ENCODE results near the gene MPND.
A peak's percentile ranks its signal among the peaks of the same experiment; 100 is the strongest.
"Not testable (repeated sequence)": the region's sequence is repeated elsewhere in the genome, so short reads cannot be mapped to it uniquely, and the experiment has no call there.

Gene MPND

DNA sequence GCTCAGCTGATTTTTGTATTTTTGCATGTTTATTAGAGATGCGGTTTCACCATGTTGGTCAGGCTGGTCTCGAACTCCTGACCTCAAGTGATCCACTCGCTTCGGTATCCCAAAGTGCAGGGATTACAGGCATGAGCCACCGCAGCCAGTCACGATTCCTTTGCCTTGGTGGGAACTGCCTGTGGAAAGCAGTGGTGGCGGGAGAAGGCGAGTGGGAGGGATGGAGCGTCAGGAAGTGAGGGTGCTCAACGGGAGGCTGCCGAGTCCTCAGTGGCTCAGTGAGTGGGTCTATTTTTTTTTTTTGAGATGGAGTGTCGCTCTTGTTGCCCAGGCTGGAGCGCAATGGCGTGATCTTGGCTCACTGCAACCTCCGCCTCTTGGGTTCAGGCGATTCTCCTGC lies 5.9 kb downstream of the MPND start:
- DNase-seq (ENCODE audit: low spot score): not testable (repeated sequence)

DNA sequence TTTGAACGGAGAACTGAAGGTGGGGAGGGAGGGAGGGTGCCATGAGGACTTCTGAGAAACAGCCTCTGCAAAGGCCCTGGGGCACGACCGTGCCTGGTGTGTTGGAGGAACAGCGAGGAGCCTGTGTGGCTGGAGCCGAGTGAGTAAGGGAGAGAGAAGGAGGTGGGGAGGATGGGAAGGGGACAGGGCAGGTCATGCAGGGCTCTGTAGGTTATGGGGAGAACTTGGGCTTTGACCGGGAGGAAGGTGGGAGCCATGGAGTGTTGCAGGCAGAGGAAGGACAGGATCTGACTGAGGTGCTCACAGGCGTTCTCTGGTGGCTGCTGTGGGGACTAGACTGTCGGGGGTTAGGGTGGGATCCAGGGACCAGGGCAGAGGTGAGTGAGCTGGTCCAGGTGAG lies 6.7 kb downstream of the MPND start:
- DNase-seq (ENCODE audit: low spot score): no peak

DNA sequence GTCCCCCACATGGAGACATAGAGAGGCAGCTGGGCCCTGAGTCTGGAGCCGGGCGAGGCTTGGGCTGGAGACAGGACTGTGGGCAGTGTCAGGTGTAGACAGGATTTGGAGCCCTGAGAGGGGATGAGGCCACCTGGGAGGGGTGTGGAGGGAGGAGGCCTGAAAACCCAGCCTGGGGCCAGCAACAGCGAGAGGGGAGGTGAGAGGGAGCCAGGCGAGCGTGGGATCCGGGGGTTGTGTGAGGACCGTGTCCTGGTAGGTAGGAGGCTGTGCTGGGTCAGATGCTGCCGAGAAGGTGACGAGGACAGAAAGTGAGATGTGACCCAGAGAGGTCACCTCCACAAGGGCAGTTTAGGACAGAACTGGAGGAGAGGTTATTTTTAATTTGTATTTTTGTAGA lies 7.4 kb downstream of the MPND start:
- no peak for DNase-seq (ENCODE audit: low spot score)

DNA sequence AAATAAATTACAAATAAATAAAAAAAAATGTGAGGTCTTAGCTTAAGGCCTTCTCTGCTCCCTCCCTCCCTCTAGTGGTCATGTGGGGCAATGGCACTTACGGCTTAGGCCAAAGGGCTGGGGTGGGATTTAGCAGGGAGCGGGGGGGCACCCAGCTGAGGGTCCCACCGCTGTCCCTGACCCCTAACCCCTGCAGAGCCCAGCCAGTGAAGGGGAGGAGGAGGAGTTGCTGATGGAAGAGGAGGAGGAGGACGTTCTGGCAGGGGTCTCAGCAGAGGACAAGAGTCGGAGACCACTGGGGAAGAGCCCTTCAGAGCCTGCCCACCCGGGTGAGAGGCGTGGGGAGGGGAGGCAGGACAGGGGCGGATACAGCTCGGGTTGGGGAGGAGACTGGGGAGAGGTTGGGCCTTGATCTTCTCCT lies 9.3 kb downstream of the MPND start:
- DNase-seq (ENCODE audit: low spot score): peak; percentile 59

DNA sequence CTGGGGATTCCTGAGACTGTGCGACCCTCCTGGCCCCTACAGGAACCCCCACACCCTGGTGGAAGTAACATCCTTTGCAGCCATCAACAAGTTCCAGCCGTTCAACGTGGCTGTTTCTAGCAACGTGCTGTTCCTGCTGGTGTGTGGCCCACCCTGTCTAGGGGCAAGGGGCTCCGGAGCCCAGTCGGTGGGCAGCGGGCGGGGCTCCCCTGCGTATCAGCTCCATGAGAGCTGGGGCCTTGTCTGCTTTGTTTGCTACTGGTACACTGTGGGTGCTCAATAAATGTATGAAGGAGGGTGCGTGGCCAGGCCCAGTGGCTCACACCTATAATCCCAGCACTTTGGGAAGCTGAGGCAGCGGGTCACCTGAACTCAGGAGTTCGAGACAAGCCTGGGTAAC lies 10.9 kb downstream of the MPND start:
- DNase-seq (ENCODE audit: low spot score): no peak

DNA sequence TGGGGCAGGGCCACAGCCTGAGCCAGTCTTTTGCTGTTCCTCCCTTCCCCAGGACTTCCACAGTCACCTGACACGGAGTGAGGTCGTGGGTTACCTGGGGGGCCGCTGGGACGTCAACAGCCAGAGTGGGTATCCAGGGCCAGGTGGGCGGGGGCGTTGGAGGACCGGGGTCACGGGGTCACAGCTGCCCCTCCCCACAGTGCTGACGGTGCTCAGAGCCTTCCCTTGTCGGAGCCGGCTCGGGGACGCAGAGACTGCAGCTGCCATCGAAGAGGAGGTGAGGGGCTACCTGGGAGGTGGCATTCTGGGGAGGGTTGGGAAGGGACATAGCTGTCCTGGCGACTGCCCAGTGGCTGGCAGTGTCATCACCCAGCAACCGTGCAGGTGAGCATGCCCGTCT lies 11.5 kb downstream of the MPND start:
- no peak for DNase-seq (ENCODE audit: low spot score)

DNA sequence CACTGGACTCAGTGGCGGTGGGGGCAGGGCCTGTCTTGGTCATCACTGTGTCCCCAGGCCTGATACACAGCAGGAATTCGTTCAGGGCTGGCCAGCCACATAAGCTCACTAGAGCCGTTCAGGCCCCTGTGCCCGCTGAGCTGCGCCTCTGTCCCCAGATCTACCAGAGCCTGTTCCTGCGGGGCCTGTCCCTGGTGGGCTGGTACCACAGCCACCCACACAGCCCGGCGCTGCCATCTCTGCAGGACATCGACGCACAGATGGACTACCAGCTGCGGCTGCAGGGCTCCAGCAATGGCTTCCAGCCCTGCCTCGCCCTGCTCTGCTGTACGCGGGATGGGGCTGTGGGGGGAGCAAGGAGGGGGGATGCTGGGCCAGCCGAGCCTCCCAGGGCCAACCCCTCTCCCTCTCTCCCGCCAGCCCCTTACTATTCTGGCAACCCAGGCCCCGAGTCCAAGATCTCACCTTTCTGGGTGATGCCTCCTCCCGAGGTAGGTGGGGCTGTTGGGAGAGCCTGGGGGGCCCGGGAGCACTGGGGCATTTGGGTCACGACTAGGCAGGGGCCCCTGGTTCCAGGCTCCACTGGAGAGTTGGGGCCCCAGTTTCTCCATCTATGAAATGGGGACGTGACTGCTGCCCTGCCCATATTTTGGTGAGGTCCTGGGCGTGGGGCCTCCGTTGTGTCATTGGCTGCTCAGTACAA lies 13.9 kb downstream of the MPND start:
- no peak for DNase-seq (ENCODE audit: low spot score)

DNA sequence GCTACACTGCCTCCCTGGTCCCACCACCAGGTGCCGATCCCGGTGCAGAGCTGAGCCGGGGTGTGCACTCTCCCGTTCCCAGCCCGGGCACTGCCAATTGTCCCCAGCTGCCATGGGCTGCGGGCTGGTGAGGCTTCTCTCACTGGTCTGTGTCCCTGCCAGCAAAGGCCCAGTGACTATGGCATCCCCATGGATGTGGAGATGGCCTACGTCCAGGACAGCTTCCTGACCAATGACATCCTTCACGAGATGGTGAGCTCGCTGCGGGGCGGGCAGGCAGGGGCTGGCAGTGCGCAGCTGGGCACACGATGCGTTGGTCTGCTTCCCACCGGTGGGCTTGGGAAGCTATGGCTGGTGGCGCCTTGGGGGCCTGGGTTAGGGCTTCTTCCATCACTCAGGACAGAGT lies 14.6 kb downstream of the MPND start:
- DNase-seq (ENCODE audit: low spot score): no peak

DNA sequence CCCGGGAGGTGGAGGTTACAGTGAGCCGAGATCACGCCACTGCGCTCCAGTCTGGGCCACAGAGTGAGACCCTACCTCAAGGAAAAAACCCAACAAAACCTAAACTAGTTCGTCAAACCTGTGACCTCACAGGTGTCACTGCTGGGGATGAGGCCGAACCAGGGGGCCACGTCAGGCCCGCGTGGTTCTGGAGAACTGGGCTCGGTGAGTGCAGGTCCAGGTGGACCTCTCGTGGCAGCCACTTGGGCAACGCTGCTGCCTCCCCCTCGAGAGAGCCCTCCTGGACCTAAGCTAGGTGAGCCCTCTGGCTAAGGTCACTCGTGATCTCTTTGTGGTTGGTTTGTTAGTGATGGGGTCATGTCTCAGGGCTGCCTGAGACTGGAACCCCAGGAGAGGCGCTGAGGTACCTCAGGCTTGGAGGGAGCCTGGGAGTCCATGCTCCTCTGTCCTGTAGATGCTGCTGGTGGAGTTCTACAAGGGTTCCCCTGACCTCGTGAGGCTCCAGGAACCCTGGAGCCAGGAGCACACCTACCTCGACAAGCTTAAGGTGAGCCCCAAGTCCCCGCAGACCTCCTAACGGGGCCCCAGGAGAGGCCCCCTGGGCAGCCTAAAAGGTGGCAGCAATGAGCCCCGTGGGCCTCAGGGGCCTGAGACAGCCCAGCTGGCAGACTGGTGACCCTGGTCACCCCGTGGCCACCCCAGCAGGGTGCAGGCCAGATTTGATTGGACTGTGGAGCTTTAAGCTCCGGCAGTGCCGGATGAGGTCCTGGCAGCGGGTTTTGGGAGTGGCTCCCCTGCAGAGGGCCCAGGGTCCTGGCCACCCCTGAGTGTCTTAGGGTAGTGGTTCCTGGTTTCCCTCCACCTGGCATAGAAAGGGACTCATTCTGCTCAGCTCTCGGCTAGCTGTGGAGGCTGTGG lies 15.6 kb downstream of the MPND start:
- no peak for DNase-seq (ENCODE audit: low spot score)

DNA sequence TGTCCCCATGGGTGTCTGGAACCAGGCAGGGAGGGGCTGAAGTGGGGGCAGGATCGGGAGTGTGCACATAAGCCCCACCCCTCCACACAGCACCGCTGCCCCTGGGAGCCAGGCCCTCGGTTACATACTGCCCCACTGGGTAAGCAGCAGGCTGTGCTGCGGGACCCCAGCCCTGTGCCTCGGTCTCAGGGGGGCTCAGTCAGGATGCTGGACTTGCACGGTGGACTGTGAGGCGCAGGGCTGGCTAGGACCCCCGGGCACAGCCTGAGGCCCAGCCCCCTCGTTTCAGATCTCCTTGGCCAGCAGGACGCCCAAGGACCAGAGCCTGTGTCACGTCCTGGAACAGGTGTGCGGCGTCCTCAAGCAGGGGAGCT lies 16.3 kb downstream of the MPND start:
- DNase-seq (ENCODE audit: low spot score): no peak

DNA sequence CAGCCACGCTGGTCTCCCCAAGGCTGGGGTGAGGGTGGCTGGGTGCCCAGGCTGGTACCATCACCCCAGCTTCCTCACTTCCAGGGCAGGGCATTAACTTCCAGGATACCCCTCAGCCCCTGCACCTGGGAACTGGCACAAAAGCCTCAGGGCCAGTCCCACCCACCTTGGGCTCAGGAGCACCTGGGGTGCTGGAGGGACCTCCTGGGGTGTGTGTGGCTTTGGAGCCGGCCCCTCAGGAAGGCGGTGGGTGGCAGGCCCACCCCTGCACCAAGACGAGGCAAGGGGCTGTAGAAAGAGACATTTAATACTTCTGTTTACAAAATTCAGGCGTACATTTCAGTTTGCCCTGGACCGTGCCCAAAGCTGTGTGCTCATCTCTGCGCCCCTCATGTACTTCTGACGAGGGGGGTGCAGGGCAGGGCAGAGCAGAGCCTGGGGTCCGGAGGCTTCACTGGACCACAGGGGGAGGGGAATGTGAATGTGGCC lies 16.8 kb downstream of the MPND start:
- no peak for DNase-seq (ENCODE audit: low spot score)

DNA sequence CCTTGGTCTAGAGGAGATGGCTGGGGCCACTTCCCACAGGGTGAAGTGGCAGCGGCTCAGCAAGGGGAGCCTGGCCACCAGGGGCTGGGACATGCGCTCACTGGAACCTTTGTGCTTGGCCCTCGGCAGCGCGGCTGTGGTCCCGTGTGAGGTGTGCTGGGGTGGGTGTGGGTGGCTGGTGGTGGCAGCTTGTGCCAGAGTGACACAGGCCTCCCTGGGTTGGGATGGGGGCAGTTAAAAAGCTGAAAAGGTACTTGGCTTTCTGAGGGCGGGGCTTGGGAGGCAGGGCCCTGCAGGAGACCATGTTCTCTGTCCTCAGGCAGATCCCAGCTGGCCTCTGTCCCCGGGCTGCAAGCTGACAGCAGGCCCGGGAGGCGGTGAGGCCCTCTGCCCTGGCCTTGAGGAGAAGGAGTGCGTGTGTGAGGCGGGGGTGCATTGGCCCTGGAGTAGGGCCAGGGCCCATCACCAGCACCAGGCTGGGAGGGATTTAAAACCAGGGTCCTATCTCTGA lies 17.3 kb downstream of the MPND start:
- DNase-seq (ENCODE audit: low spot score): no peak

DNA sequence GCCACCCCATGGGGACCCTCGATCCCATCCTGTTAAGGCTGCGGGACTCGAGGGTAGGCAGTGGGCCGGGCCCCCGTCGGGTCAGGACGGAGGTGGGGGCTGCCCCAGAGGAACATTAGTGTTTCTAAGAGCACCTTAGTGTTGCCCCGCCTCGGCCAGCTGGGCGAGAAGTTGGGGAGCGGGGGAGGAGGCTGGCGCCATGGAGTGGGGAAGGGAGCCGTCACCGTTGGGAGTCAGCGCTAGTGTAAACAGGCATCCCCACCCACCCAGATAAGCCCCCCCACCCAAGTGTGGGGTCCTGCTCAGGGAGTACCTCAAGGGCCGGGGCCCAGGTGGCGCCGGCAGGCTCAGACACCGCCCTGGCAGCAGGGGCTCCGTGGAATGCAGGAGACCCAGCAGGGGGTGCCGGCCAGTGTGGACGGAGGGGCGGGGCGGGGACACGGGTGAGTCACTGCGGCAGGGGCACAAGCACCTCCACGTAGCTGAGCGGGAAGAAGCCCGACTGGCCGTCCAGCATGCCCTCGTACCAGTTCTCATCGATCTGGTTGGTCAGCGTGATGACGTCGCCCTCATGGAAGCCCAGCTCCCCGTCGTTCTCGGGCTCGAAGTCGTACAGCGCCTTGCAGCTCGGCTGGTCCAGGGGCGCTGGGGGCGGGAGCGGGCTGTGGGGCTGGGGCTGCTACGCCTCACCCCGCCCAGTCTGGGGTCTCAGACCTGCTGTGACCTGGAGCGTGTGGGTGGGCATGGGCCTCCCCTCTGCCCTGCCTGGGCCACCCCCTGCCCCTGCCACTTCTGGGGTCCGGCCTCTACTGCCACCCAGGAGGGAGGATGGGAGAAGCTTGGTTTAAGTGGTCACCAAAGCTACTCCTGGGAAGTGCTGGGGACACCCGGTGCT lies 18.0 kb downstream of the MPND start:
- DNase-seq (ENCODE audit: low spot score): no peak

DNA sequence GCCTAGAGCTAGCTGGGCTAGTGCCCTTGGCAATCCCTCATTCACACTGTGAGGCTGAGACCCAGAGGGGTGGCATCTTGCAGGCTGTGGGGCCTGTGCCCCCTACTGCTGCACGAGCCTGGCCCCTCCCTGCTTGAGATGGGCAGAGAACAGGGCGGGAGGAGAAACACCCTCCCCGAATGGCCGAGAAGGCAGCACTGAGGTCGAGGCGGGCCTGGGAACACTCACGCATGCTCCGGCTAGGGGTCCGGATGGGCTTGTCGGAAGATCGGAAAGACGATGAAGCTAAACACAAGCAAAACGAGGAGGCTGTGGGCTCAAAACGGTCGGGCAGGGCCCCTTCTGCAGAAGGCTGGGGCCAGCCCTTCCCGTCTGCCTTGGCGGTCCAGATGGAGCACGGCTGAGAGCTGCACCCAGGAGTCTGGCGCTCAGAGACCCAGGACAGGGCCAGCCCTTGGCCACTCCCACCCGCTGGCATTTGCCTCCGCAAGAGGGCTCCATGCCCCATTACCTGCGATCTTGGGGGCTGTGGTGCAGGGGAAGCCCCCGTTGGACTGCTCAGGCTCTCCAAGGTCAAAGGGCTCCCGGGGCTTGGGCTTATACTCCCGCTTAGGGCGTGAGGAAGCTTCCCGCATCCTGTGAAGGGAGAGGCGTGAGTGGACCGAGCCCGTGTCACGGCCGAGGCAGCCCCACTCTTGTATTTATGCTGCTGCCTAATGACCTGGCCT lies 18.9 kb downstream of the MPND start:
- no peak for DNase-seq (ENCODE audit: low spot score)

DNA sequence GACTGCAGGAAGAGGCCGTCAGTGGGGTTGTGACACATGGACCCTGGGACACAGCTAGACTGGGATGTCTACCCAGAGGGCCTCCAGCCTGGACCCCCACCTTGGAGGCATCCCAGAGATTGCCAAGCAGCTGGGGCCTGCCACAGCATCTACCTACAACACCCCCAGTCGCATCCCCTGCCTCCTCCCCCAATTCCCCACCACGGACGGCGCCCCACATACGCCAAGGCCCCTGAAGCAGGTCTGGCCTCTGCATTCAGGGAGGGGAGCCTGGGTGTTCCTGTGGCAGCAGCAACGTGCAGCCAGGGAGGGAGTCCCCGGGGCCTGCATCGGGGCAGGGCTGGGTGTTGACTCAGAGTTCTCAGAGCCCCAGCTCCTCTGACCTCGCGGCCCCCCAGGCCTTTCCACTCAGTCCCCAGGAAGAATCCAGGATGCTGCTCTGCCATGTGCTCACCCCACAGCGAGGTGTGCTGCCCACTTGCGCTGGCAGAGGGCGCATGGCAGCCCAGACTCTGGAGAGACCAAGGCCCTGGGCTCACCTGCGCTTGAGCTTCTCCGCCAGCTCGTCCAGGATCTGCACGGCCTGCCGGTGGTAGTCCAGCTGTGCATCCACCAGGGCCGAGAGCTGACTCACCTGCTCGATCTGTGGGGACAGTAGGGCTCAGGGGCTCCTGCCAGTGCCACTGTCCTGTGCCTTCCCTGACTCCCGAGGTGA lies 19.6 kb downstream of the MPND start:
- DNase-seq (ENCODE audit: low spot score): no peak

DNA sequence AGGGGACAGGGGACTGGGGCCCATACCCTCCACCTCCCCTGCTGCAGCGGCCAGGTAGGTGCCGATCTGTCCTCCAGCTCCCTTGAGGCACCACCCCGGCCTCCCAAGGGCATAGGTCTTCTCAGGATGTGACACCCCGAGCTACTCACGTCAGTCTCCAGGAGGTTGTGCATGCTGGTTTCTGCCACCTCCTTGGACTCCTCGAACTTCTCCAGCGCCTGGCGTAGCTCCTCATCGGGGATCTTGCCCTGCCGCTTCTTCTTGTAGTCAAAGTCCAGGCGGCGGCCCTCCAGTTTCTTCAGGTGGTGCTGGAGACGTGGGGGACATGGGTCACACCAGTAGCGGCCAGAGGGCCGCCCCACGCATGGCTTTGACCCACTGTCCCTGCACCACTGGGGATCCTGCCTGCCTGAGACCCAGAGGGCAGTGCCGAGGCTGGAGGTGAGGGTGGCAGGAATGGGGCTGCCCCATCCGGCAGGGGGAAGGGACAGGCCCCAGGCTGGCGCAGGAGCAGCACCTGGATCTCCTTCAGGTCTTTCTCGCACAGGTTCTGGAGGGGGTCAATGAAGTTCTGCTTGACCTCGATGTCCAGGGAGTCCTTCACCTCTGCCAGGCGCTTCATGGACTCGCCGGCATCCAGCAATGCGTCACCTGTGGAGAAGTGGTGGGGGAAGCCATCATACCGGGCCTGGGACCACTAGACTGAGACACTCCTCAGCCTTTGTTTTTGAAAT lies 20.4 kb downstream of the MPND start:
- DNase-seq (ENCODE audit: low spot score): no peak

DNA sequence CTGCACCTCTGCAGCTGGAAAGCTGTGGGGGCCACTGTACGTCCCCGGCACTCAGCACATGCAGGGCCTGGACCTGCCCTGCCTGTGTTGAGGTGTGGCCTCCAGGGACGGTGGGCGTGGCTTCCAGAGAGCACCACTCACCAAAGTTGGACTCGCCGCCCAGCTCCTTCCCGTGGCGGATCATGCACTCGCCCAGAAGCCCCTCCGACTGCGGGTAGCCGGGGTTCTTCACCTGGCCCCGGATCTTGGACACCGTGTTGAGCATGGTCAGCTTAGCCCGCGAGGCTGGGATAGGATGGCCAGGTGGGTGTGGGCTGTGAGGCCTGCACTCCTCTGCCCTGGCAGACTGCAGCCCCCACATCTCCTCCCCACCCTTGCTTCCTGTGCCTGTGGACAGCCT lies 22.0 kb downstream of the MPND start:
- DNase-seq (ENCODE audit: low spot score): no peak

DNA sequence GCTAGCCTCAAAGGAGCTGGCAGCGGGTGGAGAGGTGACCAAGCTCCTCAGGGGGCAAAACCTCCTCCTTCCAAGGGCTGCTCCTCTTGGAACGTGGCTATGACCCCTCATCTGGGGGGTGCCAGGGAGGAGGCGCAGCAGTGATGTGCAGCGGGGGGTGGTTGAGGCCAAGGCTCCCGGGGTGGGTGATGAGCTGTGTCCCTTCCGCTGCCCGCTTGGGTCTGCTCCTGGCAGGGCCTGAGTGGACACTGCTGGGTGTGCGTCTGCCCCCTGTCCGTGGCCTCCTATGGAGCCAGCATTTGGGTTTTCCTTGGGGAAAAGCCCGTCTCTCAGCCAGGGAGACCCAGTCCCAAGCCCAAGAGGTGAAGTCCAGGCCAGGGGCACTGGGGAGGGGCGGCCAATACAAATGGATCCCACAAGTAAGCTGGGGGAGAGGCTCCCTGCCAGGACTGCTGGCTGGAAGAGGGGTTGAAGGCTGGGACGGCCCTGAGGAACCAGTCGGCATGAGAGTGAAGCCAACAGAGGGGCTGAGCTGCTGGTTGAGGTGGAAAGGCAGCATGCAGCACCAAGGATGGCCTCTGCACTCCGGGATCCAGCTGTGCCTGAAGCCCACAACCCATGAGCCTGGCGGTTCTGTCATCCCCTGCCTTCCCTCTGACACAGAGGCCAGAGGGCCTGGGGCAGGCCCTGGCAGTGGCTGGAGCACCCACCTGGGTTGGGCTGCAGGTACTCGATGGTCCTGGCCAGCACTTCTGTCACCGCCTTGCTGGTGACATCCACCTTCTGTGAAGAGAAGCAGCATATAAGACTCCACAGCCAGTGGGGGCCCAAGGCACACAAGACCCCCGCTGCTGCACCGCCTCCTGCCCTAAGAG lies 22.7 kb downstream of the MPND start:
- no peak for DNase-seq (ENCODE audit: low spot score)

All from HuH-7 (cell line).